ENCODE results near the gene UMAD1. TPM values are rescaled to one million over a fixed set of nuclear protein-coding genes. Genes with fewer than 3 reads are reported as not detected.

The UMAD1 gene
- total RNA-seq, 2 experiments from 2014 or later: 11.0 to 15.3 TPM

DNA sequence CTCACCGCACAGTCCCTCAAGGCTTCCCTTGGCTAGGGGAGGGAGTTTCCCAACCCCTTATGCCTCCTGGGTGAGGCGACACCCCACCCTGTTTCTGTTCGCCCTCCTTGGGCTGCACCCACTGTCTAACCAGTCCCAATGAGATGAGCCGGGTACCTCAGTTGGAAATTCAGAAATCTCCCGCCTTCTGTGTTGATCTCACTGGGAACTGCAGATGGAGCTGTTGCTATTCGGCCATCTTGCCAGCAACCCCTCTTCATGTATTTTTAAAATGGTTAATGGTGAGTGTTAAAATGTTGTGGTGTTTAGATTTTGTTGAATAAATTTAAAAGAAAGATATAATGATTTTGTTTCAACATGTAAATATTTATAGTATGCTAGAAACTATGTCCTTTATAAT is 22.0 kb downstream of the UMAD1 start:
- Mint-ChIP-seq H3K36me3 (ENCODE audit: low read depth) (peaks cover 34% of the 10 kb centered on the region), H3K9me3 (peaks cover 8% of the 10 kb centered on the region), H3K27ac (no peak overlapping the region), H3K4me1 (ENCODE audit: low read depth) (peaks cover 51% of the 10 kb centered on the region), H3K4me3 (no peak overlapping the region), H3K27me3 (no peaks in the 10 kb centered on the region)
- no peak overlapping the region for H3K27ac ChIP-seq (ENCODE audit: low read depth in 1 of 2, low read length in 2 of 2)
- ChIA-PET CTCF (no interaction called here), POLR2A (interaction anchor here (1.0 to 3.2 kb wide), 2 partner anchors 14 to 22 kb away, joined by 4 to 6 read pairs; partner anchors contain the start of gene UMAD1)
- no peaks in the 10 kb centered on the region for H3K9me3 ChIP-seq (ENCODE audit: control insufficient read depth in 1 of 2, insufficient read depth in 1 of 2, low read length in 2 of 2)
- no peak overlapping the region for H3K4me3 ChIP-seq (ENCODE audit: low read length)
- ATAC-seq (ENCODE audit: poor library complexity) (no peak), DNase-seq (no peak)
- intact Hi-C loops (cut with DNase I, micrococcal nuclease): no loop called here
- no peaks in the 10 kb centered on the region for H3K36me3 ChIP-seq (ENCODE audit: insufficient read depth, low read length)
- TF ChIP-seq, protein P1, sequence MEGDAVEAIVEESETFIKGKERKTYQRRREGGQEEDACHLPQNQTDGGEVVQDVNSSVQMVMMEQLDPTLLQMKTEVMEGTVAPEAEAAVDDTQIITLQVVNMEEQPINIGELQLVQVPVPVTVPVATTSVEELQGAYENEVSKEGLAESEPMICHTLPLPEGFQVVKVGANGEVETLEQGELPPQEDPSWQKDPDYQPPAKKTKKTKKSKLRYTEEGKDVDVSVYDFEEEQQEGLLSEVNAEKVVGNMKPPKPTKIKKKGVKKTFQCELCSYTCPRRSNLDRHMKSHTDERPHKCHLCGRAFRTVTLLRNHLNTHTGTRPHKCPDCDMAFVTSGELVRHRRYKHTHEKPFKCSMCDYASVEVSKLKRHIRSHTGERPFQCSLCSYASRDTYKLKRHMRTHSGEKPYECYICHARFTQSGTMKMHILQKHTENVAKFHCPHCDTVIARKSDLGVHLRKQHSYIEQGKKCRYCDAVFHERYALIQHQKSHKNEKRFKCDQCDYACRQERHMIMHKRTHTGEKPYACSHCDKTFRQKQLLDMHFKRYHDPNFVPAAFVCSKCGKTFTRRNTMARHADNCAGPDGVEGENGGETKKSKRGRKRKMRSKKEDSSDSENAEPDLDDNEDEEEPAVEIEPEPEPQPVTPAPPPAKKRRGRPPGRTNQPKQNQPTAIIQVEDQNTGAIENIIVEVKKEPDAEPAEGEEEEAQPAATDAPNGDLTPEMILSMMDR (IDR thresholded peaks at IDR 0.05): no peak
- no peaks in the 10 kb centered on the region for H3K27me3 ChIP-seq (ENCODE audit: control insufficient read depth in 1 of 2, insufficient read depth in 2 of 2, low read length in 2 of 2)
- H3K4me1 ChIP-seq (ENCODE audit: insufficient read depth, low read length): peaks cover 3% of the 10 kb centered on the region

DNA sequence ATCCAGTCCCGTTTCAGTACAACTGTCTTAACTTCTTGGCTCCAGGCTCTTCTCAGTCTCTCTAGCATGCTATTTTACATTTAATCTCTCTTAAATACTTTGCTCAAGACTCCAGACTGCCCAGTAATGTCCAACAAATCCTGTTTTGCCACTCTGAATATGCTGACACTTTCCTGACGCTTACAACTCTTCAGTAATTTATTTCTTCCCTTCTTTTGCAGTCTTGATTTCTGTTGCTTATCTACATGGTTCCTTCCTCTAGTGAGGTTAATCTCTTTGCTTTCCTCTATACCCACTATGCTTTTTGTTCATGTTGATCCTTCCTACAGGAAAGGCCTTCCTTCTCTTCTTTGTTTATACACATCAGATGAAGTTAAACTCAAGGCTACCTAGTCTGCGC is 23.7 kb downstream of the UMAD1 start:
- Mint-ChIP-seq H3K27ac (no peak overlapping the region), H3K36me3 (ENCODE audit: low read depth) (peaks cover 16% of the 10 kb centered on the region), H3K4me1 (ENCODE audit: low read depth) (peaks cover 45% of the 10 kb centered on the region), H3K27me3 (no peaks in the 10 kb centered on the region), H3K9me3 (peaks cover 5% of the 10 kb centered on the region), H3K4me3 (no peak overlapping the region)
- TF ChIP-seq, protein P1 (IDR thresholded peaks at IDR 0.05): no peak
- no peaks in the 10 kb centered on the region for H3K36me3 ChIP-seq (ENCODE audit: insufficient read depth, low read length)
- ATAC-seq (ENCODE audit: poor library complexity): no peak
- no peaks in the 10 kb centered on the region for H3K9me3 ChIP-seq (ENCODE audit: control insufficient read depth in 1 of 2, insufficient read depth in 1 of 2, low read length in 2 of 2)
- H3K27me3 ChIP-seq (ENCODE audit: control insufficient read depth in 1 of 2, insufficient read depth in 2 of 2, low read length in 2 of 2): no peaks in the 10 kb centered on the region
- CTCF ChIA-PET: no interaction called here
- POLR2A ChIA-PET: interaction anchor here (3.2 kb wide), 1 partner anchor 24 kb away, joined by 6 read pairs; the partner anchor contains the start of gene UMAD1
- intact Hi-C loops (cut with DNase I, micrococcal nuclease): no loop called here
- no peak for DNase-seq
- no peak overlapping the region for H3K4me3 ChIP-seq (ENCODE audit: low read length)
- H3K27ac ChIP-seq (ENCODE audit: low read depth in 1 of 2, low read length in 2 of 2): no peak overlapping the region
- H3K4me1 ChIP-seq (ENCODE audit: insufficient read depth, low read length): peaks cover 3% of the 10 kb centered on the region

DNA sequence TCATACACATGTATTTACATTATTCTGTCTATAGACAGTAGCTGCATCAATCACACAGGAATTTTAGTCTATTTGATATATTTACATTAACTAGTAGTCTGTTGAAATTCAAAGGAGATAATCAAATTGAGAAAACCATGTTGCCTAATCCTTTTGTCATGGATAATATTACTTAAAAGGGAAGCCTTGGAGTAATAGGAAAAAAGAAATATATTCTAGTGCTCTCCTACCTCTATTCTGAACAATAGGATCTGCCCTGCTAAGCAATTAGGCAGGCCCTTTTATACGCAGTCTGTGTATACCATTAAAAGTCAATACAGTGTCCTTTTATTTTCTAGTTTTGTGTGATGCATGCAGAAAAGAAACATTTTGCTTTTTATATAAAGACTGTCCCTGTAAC is 24.5 kb downstream of the UMAD1 start:
- Histone ChIP-seq H3K9me3 (ENCODE audit: control insufficient read depth in 1 of 2, insufficient read depth in 1 of 2, low read length in 2 of 2) (no peaks in the 10 kb centered on the region), H3K27ac (ENCODE audit: low read depth in 1 of 2, low read length in 2 of 2) (no peak overlapping the region), H3K27me3 (ENCODE audit: control insufficient read depth in 1 of 2, insufficient read depth in 2 of 2, low read length in 2 of 2) (no peaks in the 10 kb centered on the region), H3K4me1 (ENCODE audit: insufficient read depth, low read length) (peaks cover 3% of the 10 kb centered on the region), H3K4me3 (ENCODE audit: low read length) (no peak overlapping the region), H3K36me3 (ENCODE audit: insufficient read depth, low read length) (no peaks in the 10 kb centered on the region)
- intact Hi-C loops (cut with DNase I, micrococcal nuclease): no loop called here
- Mint-ChIP-seq H3K9me3 (no peaks in the 10 kb centered on the region), H3K27ac (no peak overlapping the region), H3K27me3 (no peaks in the 10 kb centered on the region), H3K4me1 (ENCODE audit: low read depth) (peaks cover 45% of the 10 kb centered on the region), H3K36me3 (ENCODE audit: low read depth) (peaks cover 9% of the 10 kb centered on the region), H3K4me3 (no peak overlapping the region)
- TF ChIP-seq, protein P1 (IDR thresholded peaks at IDR 0.05): no peak
- ATAC-seq (ENCODE audit: poor library complexity): no peak
- CTCF ChIA-PET: no interaction called here
- POLR2A ChIA-PET: interaction anchor here (3.2 kb wide), 1 partner anchor 25 kb away, joined by 6 read pairs; the partner anchor contains the start of gene UMAD1
- DNase-seq: no peak

Data from CD4-positive, alpha-beta T cell (primary cell).